Mucosa of descending colon (tissue), 3 donors: ENCODE measurements around the gene PITPNM2. TPM values are rescaled to one million over a fixed set of nuclear protein-coding genes. Genes with fewer than 3 reads are reported as not detected.

ENCODE experiments used
- ATAC-seq: fragments of 200-7000 bp; cut with Tn5 transposase; one replicate; pipeline ENCODE4 v1.9.1; 2020; ENCODE audit warnings: mild to moderate bottlenecking, moderate library complexity
- DNase-seq, 3 donors: peaks; one replicate each; pipeline ENCODE4 v3.0.0-alpha.2; 2020
- H3K36me3 ChIP-seq: fragments of 200-600 bp; one replicate; pipeline ENCODE4 v1.8.0; 2021; ENCODE audit warnings: low read depth, mild to moderate bottlenecking
- H3K4me1 ChIP-seq: fragments of 200-600 bp; one replicate; pipeline ENCODE4 v1.8.0; 2021; ENCODE audit warnings: low read depth, mild to moderate bottlenecking
- H3K4me3 ChIP-seq: fragments of 200-600 bp; one replicate; pipeline ENCODE4 v1.8.0; 2021; ENCODE audit warnings: mild to moderate bottlenecking
- H3K9me3 ChIP-seq: fragments of 200-600 bp; one replicate; pipeline ENCODE4 v1.8.0; 2021; ENCODE audit warnings: mild to moderate bottlenecking
- CTCF ChIP-seq: fragments of 200-600 bp; IDR thresholded peaks from one replicate; pipeline ENCODE4 v1.8.0; 2022; ENCODE audit warnings: antibody characterized with exemption, mild to moderate bottlenecking
- intact Hi-C, 2 donors: fragments of 100-400 bp; cut with DNase I in 1 of 2; cut with micrococcal nuclease in 1 of 2; formaldehyde crosslinking; loops; one replicate each; pipeline versions ENCODE4 v1.11.0 to v1.11.1; 2022; cut with DNase I, micrococcal nuclease
- total RNA-seq, 3 donors: library from RNA; stranded (reverse); fragmentation: NEBNext Ultra II Directional in 2 of 3; extraction: Animal tissue kit (Norgen Biotek cat#: 25700) in 2 of 3; gene quantifications; one replicate each; pipeline versions ENCODE4 v1.2.1 to v1.2.4, GENCODE V29; 2021 to 2023
- donor health status: DM: no; HTN: no; CAD: no; lungs with moderate emphysema.
- donor health status: DM: no; HTN: no; CAD: no.
- donor health status: DM: no; HTN: yes; CAD: no.

The PITPNM2 gene
- total RNA-seq, 3 donors from 2014 or later = 16.7 to 22.7 (median 20.8) TPM

- peaks cover 46% of the 10 kb centered on the region for H3K4me1 ChIP-seq
- TF ChIP-seq CTCF = no peak
- intact Hi-C loops = loop anchor here in 1 of 2 donors (10.0 kb wide), 1 partner anchor 156 kb away; the partner anchor contains the start of gene ARL6IP4
- H3K4me3 ChIP-seq = no peak overlapping the region
- DNase-seq (peak in 2 of 3 donors; percentile 36 to 48), ATAC-seq (peak; percentile 22)
- H3K36me3 ChIP-seq = no peaks in the 10 kb centered on the region
- no peaks in the 10 kb centered on the region for H3K9me3 ChIP-seq
Observed at GRCh38 chr12:123140676-123141614, 9.9 kb downstream of the PITPNM2 start.

- DNase-seq = peak in 2 of 3 donors; percentile 55 to 70
- H3K36me3 ChIP-seq = no peaks in the 10 kb centered on the region
- intact Hi-C loops = loop anchor here in 1 of 2 donors (10.0 kb wide), 1 partner anchor 155 kb away; the partner anchor contains the start of gene ARL6IP4
- H3K4me1 ChIP-seq = peaks cover 46% of the 10 kb centered on the region
- TF ChIP-seq CTCF = no peak
- H3K4me3 ChIP-seq = no peak overlapping the region
- no peaks in the 10 kb centered on the region for H3K9me3 ChIP-seq
- ATAC-seq = peak; percentile 66
Observed at GRCh38 chr12:123139926-123140675, 10.8 kb downstream of the PITPNM2 start.

GRCh38 chr12:123135688-123136087 is 15.2 kb downstream of the PITPNM2 start:
- Histone ChIP-seq H3K4me1 (peaks cover 44% of the 10 kb centered on the region), H3K36me3 (no peaks in the 10 kb centered on the region), H3K9me3 (no peaks in the 10 kb centered on the region), H3K4me3 (no peak overlapping the region)
- ATAC-seq (no peak), DNase-seq (no peak)
- no peak for TF ChIP-seq CTCF
- intact Hi-C loops = no loop called here

GRCh38 chr12:123134826-123135225 is 16.1 kb downstream of the PITPNM2 start:
- Histone ChIP-seq H3K4me3 (no peak overlapping the region), H3K4me1 (peaks cover 39% of the 10 kb centered on the region), H3K36me3 (no peaks in the 10 kb centered on the region), H3K9me3 (no peaks in the 10 kb centered on the region)
- no peak for TF ChIP-seq CTCF
- ATAC-seq (no peak), DNase-seq (no peak)
- intact Hi-C loops = no loop called here

GRCh38 chr12:123134271-123134671 is 16.6 kb downstream of the PITPNM2 start:
- Histone ChIP-seq H3K36me3 (no peaks in the 10 kb centered on the region), H3K4me1 (peaks cover 36% of the 10 kb centered on the region), H3K9me3 (no peaks in the 10 kb centered on the region), H3K4me3 (no peak overlapping the region)
- DNase-seq (no peak), ATAC-seq (no peak)
- no peak for TF ChIP-seq CTCF
- intact Hi-C loops = no loop called here
